Measurements from ENCODE around the gene ESPNL. TPM values are rescaled to one million over a fixed set of nuclear protein-coding genes. Genes with fewer than 3 reads are reported as not detected.
A peak's percentile ranks its signal among the peaks of the same experiment; 100 is the strongest.

ESPNL gene
- total and polyA plus RNA-seq, 5 experiments from 2014 or later = 0.16 to 0.34 TPM; not detected in 3

GRCh38 chr2:238131761-238132462, 31.8 kb downstream of the ESPNL start:
- peak in 2 of 10 donors; percentile 3 to 61 for DNase-seq
- Mint-ChIP-seq H3K9me3 (no peaks in the 10 kb centered on the region), H3K27ac (no peak overlapping the region), H3K27me3 (no peaks in the 10 kb centered on the region), H3K4me1 (no peaks in the 10 kb centered on the region), H3K4me3 (no peak overlapping the region), H3K36me3 (no peaks in the 10 kb centered on the region)
- POLR2A ChIA-PET = no interaction called here
- no peak for ATAC-seq

- Mint-ChIP-seq H3K9me3 (no peaks in the 10 kb centered on the region), H3K36me3 (no peaks in the 10 kb centered on the region), H3K4me3 (no peak overlapping the region), H3K27ac (no peak overlapping the region), H3K27me3 (no peaks in the 10 kb centered on the region), H3K4me1 (no peaks in the 10 kb centered on the region)
- ATAC-seq (no peak), DNase-seq (peak in 1 of 10 donors; percentile 52)
- POLR2A ChIA-PET = no interaction called here
Observed at GRCh38 chr2:238132463-238133450, 32.6 kb downstream of the ESPNL start.

GRCh38 chr2:238133499-238134392, 33.6 kb downstream of the ESPNL start:
- peak overlapping the region in 2 of 10 donors; percentile 11 to 27 for H3K27ac Mint-ChIP-seq
- ATAC-seq (no peak), DNase-seq (peak in 2 of 10 donors; percentile 2 to 21)
- no peak overlapping the region for H3K4me3 Mint-ChIP-seq
- POLR2A ChIA-PET = no interaction called here
- no peaks in the 10 kb centered on the region for H3K36me3 Mint-ChIP-seq
- H3K4me1 Mint-ChIP-seq = peaks cover 0 to 5% (median 0%) of the 10 kb centered on the region in 4 donors
- H3K27me3 Mint-ChIP-seq = no peaks in the 10 kb centered on the region
- no peaks in the 10 kb centered on the region for H3K9me3 Mint-ChIP-seq

- POLR2A ChIA-PET = interaction anchor here (1.0 kb wide), 1 partner anchor 207 kb away, joined by 3 read pairs; no protein-coding TSS in a partner anchor
- Mint-ChIP-seq H3K9me3 (no peaks in the 10 kb centered on the region), H3K27ac (peak overlapping the region in 1 of 10 donors; percentile 18), H3K36me3 (no peaks in the 10 kb centered on the region), H3K4me3 (no peak overlapping the region), H3K4me1 (peaks cover 0 to 5% (median 0%) of the 10 kb centered on the region in 4 donors), H3K27me3 (no peaks in the 10 kb centered on the region)
- DNase-seq (peak in 1 of 10 donors; percentile 46), ATAC-seq (no peak)
Observed at GRCh38 chr2:238134393-238134785, 34.2 kb downstream of the ESPNL start.

- Mint-ChIP-seq H3K4me1 (peaks cover 0 to 5% (median 0%) of the 10 kb centered on the region in 4 donors), H3K36me3 (no peaks in the 10 kb centered on the region), H3K27me3 (no peaks in the 10 kb centered on the region), H3K27ac (no peak overlapping the region), H3K9me3 (no peaks in the 10 kb centered on the region), H3K4me3 (no peak overlapping the region)
- DNase-seq (no peak), ATAC-seq (no peak)
- POLR2A ChIA-PET = interaction anchor here (1.0 kb wide), 1 partner anchor 209 kb away, joined by 3 read pairs; no protein-coding TSS in a partner anchor
Observed at GRCh38 chr2:238135601-238136150, 35.5 kb downstream of the ESPNL start.

GRCh38 chr2:238136820-238137537, 36.8 kb downstream of the ESPNL start:
- H3K27ac Mint-ChIP-seq = no peak overlapping the region
- H3K36me3 Mint-ChIP-seq = no peaks in the 10 kb centered on the region
- no peaks in the 10 kb centered on the region for H3K27me3 Mint-ChIP-seq
- no peak for ATAC-seq
- POLR2A ChIA-PET = no interaction called here
- peaks cover 3 to 11% (median 8%) of the 10 kb centered on the region in 4 donors for H3K4me1 Mint-ChIP-seq
- H3K4me3 Mint-ChIP-seq = no peak overlapping the region
- H3K9me3 Mint-ChIP-seq = no peaks in the 10 kb centered on the region
- no peak for DNase-seq

GRCh38 chr2:238137885-238138284, 37.7 kb downstream of the ESPNL start:
- POLR2A ChIA-PET = no interaction called here
- peaks cover 3 to 11% (median 9%) of the 10 kb centered on the region in 4 donors for H3K4me1 Mint-ChIP-seq
- DNase-seq = no peak
- no peak for ATAC-seq
- H3K36me3 Mint-ChIP-seq = no peaks in the 10 kb centered on the region
- no peak overlapping the region for H3K4me3 Mint-ChIP-seq
- H3K9me3 Mint-ChIP-seq = no peaks in the 10 kb centered on the region
- peak overlapping the region in 1 of 10 donors; percentile 48 for H3K27ac Mint-ChIP-seq
- no peaks in the 10 kb centered on the region for H3K27me3 Mint-ChIP-seq

- Mint-ChIP-seq H3K9me3 (no peaks in the 10 kb centered on the region), H3K4me3 (no peak within 1 kb of the TSS), H3K36me3 (no peaks in the 10 kb centered on the region), H3K27ac (peak within 1 kb of the TSS in 1 of 10 donors; percentile 48), H3K4me1 (peaks cover 3 to 11% (median 9%) of the 10 kb centered on the region in 4 donors), H3K27me3 (no peaks in the 10 kb centered on the region)
- DNase-seq (no peak), ATAC-seq (no peak)
- POLR2A ChIA-PET = no interaction called here
Observed at GRCh38 chr2:238138331-238139195, 38.4 kb downstream of the ESPNL start, which contains the start of gene KLHL30. KLHL30 (plus strand) TSS chr2:238138668; CDS start chr2:238140755, 2,087 bp downstream.

- POLR2A ChIA-PET = no interaction called here
- H3K27ac Mint-ChIP-seq = no peak overlapping the region
- no peaks in the 10 kb centered on the region for H3K36me3 Mint-ChIP-seq
Observed at GRCh38 chr2:238139196-238140039, 39.3 kb downstream of the ESPNL start.

GRCh38 chr2:238140040-238140439, 39.9 kb downstream of the ESPNL start:
- DNase-seq (no peak), ATAC-seq (no peak)
- H3K27ac Mint-ChIP-seq = no peak overlapping the region
- no peaks in the 10 kb centered on the region for H3K27me3 Mint-ChIP-seq
- peaks cover 0 to 2% (median 0%) of the 10 kb centered on the region in 9 donors for H3K9me3 Mint-ChIP-seq
- POLR2A ChIA-PET = no interaction called here
- no peak overlapping the region for H3K4me3 Mint-ChIP-seq
- no peaks in the 10 kb centered on the region for H3K36me3 Mint-ChIP-seq
- peaks cover 6 to 11% (median 9%) of the 10 kb centered on the region in 4 donors for H3K4me1 Mint-ChIP-seq

More at GRCh38 chr2:238139196-238140039, 39.3 kb downstream of the ESPNL start:
- DNase-seq (peak in 2 of 10 donors; percentile 8 to 29), ATAC-seq (no peak)
- H3K9me3 Mint-ChIP-seq = peaks cover 0 to 2% (median 0%) of the 10 kb centered on the region in 9 donors
- no peak overlapping the region for H3K4me3 Mint-ChIP-seq
- H3K27me3 Mint-ChIP-seq = no peaks in the 10 kb centered on the region
- peaks cover 6 to 11% (median 9%) of the 10 kb centered on the region in 4 donors for H3K4me1 Mint-ChIP-seq

Data from naive thymus-derived CD8-positive, alpha-beta T cell (primary cell).